GM20000 (cell line): ENCODE data around the gene MXRA8.

Experiments used
- DNase-seq: peaks from one replicate; pipeline ENCODE4 v3.0.0; 2012; ENCODE audit warnings: low spot score
- CTCF ChIP-seq: IDR thresholded peaks from 2 replicates; pipeline ENCODE4 v1.5.1; 2012; ENCODE audit warnings: mild to moderate bottlenecking, control low read depth; ENCODE audit errors: extremely low read depth, missing control alignments

MXRA8 gene

GRCh38 chr1:1356796-1357401, 1.5 kb downstream of the MXRA8 start:
- DNase-seq, result no peak
- no peak for TF ChIP-seq CTCF

- no peak for TF ChIP-seq CTCF
Measured at GRCh38 chr1:1356166-1356795, 2.1 kb downstream of the MXRA8 start.

GRCh38 chr1:1355416-1355815, 2.9 kb downstream of the MXRA8 start:
- DNase-seq, result no peak
- no peak for TF ChIP-seq CTCF

More at GRCh38 chr1:1356166-1356795, 2.1 kb downstream of the MXRA8 start:
- no peak for DNase-seq

- TF ChIP-seq CTCF, result no peak
- no peak for DNase-seq
Measured at GRCh38 chr1:1354271-1355247, 3.8 kb downstream of the MXRA8 start.

- TF ChIP-seq CTCF, result no peak
- DNase-seq, result no peak
Measured at GRCh38 chr1:1353389-1354151, 4.8 kb downstream of the MXRA8 start.

- DNase-seq, result no peak
- TF ChIP-seq CTCF, result no peak
Measured at GRCh38 chr1:1352786-1353388, 5.5 kb downstream of the MXRA8 start.
